Anterior cingulate cortex (tissue), 58 donors: Measurements from ENCODE around the gene SFSWAP.
A peak's percentile ranks its signal among the peaks of the same experiment; 100 is the strongest.

ENCODE experiments used
- DNase-seq, 58 donors: peaks; one replicate each; lab custom pipeline; 2025; lab: John Stamatoyannopoulos, UW

SFSWAP gene

GRCh38 chr12:131753005-131753404 lies 42.1 kb downstream of the SFSWAP start:
- DNase-seq = no peak

- no peak for DNase-seq
Observed at GRCh38 chr12:131753757-131754156, 42.9 kb downstream of the SFSWAP start.

- no peak for DNase-seq
Observed at GRCh38 chr12:131754184-131754583, 43.3 kb downstream of the SFSWAP start.

GRCh38 chr12:131755305-131756113 lies 44.6 kb downstream of the SFSWAP start:
- DNase-seq = no peak

- DNase-seq = no peak
Observed at GRCh38 chr12:131756441-131756840, 45.6 kb downstream of the SFSWAP start.

DNA sequence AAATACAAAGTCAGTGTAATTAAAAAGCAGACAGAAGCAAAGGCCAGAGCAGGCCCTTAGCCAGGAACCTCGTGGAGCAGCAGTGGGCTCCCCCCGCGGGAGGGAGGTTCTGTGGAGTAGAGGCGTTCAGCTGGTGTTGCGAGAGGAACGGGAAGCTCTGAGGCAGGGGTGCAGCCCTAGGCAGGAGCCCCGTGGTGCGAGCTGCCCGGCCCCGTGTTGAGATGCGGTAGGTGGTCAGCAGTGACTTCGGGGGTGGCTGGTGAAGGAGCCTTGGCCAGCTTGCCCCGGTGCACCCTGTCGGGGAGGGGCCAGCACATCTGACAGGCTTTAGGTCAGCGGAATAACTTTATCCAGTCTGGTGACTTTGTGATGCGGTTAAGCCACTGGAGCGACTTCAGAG lies 46.2 kb downstream of the SFSWAP start:
- no peak for DNase-seq

DNA sequence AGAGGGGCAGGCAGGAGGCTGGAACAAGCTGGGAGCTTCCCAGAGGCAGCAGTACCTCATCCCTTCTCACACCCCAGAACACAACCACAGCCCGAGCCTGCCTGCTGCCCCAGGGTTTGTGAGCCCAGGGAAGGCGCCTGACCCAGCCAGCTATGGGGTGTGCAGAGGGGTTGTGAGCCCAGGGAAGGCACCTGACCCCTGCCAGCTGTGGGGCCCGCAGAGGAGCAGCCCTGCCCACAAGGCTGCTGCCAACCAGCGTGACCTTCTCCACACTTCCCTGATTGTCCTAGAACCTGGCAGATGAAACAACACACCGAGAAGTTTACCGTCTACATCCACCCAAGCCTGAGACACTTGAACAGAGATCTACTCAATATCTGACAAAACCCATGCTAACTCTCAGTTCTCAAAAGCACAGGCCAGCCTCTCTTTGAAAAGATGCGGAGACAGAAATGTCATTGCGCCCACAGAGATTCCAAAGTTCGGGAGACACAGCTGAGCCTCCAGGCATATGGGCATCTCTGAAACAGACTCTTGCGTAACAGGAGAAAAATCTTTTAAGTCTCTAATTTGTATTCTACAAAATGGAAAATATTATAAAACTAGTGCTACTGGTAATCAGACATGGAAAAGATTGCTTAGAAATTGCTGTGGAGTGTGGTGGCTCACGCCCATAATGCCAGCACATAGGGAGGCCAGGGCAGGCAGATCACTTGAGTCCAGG lies 47.3 kb downstream of the SFSWAP start:
- DNase-seq = peak in 5 of 58 donors; percentile 21 to 35 (median 28)

DNA sequence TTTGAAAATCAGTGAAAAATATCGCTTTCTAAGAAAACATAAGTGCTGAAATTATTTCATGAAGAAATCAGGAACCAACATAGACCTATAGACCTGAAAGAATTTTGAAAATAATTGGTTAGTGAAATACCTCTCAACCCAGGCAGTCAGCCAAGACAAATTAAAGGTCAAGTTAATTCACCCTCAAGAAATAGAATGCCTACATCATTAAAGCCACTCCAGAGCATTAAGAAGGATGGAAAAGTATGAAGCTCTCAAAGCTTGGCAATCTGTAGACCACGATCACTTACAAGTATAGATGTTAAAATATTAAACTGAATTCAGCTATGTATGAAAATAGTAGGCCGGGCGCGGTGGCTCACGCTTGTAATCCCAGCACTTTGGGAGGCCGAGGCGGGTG lies 48.3 kb downstream of the SFSWAP start:
- no peak for DNase-seq

GRCh38 chr12:131761638-131762037 lies 50.7 kb downstream of the SFSWAP start:
- no peak for DNase-seq

GRCh38 chr12:131764738-131765137 lies 53.8 kb downstream of the SFSWAP start:
- DNase-seq = peak in 6 of 58 donors; percentile 12 to 44 (median 28)

- DNase-seq = no peak
Observed at GRCh38 chr12:131765961-131766360, 55.1 kb downstream of the SFSWAP start.

- DNase-seq = no peak
Observed at GRCh38 chr12:131766382-131767107, 55.7 kb downstream of the SFSWAP start.

DNA sequence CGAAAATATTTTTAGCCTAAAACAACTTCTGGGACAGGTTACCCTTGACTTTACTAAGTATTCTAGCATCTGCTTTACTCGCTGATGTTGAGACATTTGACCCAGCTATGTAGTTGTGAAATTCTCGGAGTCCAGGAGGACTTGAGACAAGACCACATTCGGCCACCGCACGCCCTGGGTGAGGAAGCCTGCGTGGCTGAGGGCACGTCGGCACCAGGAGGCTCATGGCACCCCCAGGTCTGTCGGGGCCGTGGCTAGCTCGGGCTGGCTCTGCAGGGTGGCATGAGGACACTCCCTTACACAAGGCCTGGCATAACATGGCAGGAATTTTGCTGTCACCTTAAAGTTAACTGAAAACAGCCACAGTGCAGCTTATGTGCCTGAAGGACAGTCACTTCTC lies 59.2 kb downstream of the SFSWAP start:
- DNase-seq = no peak

GRCh38 chr12:131771965-131772364 lies 61.1 kb downstream of the SFSWAP start:
- DNase-seq = no peak

- no peak for DNase-seq
Observed at GRCh38 chr12:131773582-131774221, 62.8 kb downstream of the SFSWAP start.

DNA sequence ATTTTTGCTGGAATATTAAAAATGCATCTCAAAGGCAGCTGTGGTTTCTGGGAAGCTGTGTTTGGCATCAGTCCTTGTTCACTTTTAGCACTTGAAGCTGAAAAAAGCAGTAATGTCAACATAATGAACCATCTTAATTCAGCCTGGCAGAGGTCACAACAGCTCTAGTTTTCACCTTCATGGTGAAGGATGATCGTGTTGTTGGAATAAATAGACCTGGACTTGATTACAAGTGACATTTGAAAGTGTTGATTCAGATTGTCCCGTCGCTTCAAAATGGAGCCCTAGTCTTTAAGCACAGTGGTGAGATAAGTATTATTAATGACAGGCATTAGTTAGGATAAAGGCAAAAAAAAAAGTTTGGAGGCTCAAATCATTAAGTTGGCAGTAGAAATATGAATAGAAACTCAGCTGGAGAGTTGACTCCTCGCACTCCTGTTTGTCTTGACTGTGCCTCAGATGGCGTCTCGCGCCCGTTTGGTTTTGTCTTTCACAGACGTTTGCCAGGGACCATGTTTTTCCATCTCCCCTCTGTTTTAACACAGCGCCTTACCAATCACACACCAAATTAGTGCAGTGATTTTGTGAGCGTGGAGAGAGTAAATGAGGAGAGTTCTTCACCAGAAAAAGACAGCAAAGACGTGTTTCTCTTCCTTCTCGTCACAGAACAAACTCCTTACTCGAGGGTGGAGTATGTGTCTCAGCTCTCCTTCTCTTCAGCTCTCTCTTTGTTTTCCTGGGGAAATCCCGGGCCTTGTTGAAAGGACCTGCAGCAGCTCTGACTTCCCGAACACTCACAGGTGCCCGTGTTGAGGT lies 63.9 kb downstream of the SFSWAP start:
- DNase-seq = no peak

DNA sequence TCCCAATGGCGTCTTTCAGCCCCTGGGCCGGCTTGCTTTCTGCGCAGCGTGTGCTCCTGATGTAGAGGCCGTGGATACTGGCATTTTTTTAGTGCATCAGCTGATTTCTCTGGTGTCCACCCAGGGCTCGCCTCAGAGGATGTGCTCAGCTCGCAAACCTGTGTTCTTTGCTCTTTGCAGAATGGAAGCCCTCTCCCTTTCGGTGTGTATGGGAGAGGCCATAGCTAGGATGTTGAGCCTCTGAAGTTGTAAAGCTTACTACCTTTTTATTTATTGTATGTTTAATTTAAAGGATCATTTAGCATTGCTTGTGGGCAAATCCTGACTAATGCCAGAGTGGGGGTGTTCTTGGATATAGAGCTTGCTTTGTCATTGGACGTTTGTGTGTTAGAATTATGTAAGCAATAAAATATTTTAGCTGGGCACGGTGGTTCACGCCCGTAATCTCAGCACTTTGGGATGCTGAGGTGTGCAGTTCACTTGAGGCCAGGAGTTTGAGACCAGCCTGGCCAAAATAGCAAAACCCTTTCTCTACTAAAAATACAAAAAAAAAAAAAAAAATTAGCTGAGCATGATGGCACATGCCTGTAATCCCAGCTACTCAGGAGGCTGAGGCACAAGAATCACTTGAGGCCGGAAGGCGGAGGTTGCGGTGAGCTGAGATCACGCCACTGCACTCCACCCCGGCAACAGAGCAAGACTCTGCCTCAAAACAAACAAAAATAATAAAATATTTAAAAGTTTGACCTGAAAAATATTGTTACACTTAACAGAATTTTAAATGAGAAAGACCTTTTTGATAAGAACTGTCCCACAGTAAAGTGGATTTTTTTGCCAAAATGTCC lies 64.7 kb downstream of the SFSWAP start:
- no peak for DNase-seq

GRCh38 chr12:131776237-131776889 lies 65.5 kb downstream of the SFSWAP start:
- DNase-seq = no peak
